Stimulated activated CD4-positive, alpha-beta T cell treated with anti-CD3 and anti-CD28 coated beads, TNF-alpha, amount 100 ng/mL, for 1 hour (primary cell): Measurements from ENCODE around the gene SUMO3.

ENCODE experiments used
- DNase-seq, 3 donors: peaks; one replicate each; pipeline ENCODE4 v3.0.0-alpha.2; 2020; ENCODE audit warnings: low read depth in 3 of 3, low spot score in 1 of 3

Gene SUMO3

GRCh38 chr21:44804762-44805161 is 13.1 kb downstream of the SUMO3 start:
- no peak for DNase-seq

GRCh38 chr21:44803651-44804050 is 14.2 kb downstream of the SUMO3 start:
- DNase-seq: no peak

GRCh38 chr21:44802396-44803153 is 15.3 kb downstream of the SUMO3 start:
- DNase-seq: no peak

DNA sequence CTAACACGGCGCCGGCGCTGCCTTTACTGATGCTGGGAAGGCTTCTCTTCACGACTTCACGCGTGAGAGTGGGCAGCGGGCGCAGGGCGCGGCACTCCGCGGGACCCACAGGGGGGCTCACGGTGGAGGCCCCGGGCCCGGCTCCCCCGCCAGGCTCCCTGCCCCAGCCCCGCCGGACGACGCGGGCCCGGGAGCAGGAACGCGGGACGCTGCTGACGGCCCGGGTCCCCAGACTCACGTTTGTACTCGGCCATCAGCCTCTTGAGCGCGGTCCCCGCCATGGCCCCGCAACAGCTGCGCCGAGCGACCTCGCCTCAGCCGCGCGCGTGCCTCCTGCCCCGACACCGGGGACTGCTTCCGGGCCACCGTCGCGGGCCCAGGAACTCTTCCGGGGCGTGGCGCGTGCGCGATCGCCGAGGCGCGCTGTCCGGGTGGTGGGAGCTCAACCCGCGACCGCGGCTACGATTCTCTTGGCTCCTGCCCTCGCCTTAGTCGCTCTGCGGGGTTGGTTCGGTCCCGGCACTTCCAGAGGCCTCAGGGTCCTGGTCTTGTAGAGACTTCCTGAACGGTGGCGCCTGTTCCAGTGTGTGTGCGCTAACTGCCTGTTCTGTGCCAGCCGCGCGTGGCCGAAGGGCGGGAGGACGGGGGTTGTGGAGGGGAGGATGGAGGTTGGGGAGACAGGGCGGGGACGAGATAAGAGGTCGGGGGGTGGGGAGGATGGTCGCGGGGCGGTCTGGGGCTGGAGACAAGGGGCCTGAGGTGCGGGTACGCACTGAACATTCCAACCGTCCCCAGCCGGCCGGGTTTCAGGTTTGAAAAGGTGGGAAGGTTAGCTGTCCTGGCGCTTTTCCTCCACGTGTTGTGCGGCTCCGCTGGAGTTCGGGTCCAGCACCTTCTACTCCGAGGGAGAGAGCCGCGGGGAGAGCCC is 16.1 kb downstream of the SUMO3 start, which contains the start of gene UBE2G2:
Gene UBE2G2 (minus strand): TSS at position 353 of the 928 bp plus-strand sequence. CDS start 72 bp downstream, at position 281.
- peak; percentile 54 to 86 (median 78) for DNase-seq

- DNase-seq: no peak
These were observed 16.8 kb downstream of the SUMO3 start for GRCh38 chr21:44800971-44801467.

GRCh38 chr21:44800103-44800502 is 17.8 kb downstream of the SUMO3 start:
- DNase-seq: no peak

DNA sequence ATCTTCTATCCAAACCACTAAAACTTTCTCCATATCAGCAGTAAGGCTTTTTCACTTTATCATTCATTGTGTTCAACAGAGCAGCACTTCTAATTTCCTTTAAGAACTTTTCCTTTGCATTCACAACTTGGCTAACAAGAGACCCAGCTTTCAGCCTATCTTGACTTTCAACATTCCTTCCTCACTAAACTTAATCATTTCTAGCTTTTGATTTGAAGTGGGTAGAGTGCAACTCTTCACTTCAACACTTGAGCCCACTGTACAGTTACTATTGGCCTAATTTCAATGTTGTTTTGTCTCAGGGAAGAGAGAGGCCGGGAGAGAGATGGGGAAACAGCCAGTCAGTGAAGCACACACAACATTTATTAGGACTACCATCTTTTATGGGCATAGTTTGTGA is 18.2 kb downstream of the SUMO3 start:
- no peak for DNase-seq

DNA sequence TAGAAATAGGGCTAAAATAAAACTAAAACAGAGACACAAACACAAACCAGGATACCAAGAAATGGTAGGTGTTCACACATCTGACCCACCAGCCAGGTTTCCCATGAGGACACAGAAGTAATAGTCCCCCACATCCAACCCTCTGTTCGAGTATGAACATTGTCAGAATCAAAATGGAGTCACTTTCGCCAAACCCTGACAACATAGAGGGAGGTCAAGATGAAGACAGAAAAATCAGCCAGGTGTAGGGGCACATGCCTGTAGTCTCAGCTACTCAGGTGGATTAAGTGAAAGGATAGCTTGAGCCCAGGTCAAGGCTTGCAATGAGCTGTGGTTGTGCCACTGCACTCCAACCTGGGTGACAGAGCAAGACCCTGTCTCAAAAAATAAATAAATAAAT is 20.1 kb downstream of the SUMO3 start:
- no peak for DNase-seq

GRCh38 chr21:44795342-44795741 is 22.5 kb downstream of the SUMO3 start:
- DNase-seq: no peak

GRCh38 chr21:44793592-44794374 is 24.1 kb downstream of the SUMO3 start:
- no peak for DNase-seq

GRCh38 chr21:44792702-44793591 is 24.9 kb downstream of the SUMO3 start:
- DNase-seq: peak in 1 of 3 donors; percentile 15

GRCh38 chr21:44791993-44792392 is 25.9 kb downstream of the SUMO3 start:
- no peak for DNase-seq

DNA sequence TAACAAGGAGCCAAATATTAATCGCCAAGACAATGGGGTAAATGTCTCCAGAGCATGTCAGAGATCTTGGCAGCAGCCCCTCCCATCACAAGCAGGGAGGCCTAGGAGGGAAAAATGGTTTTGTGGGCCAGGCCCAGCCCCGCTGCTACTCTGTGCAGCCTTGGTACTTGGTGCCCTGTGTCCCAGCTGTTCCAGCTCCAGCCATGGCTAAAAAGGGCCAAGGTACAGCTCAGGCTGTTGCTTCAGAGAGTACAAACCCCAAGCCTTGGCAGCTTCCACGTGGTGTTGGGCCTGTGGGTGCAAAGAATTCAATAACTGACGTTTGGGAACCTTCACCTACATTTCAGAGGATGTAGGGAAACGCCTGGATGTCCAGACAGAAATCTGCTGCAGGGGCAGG is 26.6 kb downstream of the SUMO3 start:
- DNase-seq: no peak

DNA sequence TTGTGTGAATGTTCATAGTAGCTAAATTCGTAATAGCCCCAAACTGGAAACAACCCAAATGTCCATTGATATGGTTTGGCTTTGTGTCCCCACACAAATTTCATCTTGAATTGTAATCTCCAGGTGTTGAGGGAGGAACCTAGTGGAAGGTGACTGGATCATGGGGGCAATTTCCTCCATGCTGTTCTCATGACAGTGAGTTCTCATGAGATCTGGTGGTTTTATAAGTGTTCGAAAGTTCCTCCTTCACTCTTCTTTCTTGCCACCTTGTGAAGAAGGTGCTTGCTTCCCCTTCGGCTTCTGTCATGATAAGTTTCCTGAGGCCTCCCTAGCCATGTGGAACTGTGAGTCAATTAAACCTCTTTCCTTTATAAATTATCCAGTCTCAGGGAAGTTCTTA is 27.5 kb downstream of the SUMO3 start:
- DNase-seq: no peak

- DNase-seq: no peak
These were observed 28.0 kb downstream of the SUMO3 start for GRCh38 chr21:44789880-44790279.

GRCh38 chr21:44785620-44786335 is 32.1 kb downstream of the SUMO3 start:
- DNase-seq: no peak

GRCh38 chr21:44784810-44785209 is 33.1 kb downstream of the SUMO3 start:
- no peak for DNase-seq

DNA sequence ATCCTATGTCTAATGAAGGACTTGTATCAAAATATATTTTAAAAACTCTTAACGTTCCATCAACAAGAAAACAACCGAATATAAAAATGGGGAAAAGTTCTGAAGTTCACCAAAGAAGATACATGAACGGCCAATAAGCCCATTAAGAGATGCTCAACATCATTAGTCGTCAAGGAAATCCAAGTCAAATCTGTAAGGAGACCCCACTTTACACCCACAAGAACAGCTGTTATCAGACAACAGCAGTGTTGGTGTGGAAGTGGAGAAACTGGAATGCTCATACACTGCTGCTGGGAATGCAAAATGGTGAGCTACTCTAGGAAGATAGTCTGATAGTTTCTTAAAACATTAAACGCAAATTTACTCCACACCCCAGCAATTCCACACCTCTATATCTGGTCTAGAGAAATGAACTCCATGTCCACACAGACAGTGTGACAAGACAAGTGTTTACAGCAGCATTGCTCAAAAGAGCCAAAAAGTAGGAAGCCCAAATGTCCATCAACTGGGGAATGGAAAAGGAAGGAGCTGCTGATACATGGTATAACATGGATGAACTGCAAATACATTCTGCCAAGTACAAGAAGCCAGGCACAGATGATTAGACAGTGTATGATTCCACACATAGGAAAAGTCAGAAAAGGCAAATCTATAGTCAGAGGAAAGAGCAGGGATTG is 34.7 kb downstream of the SUMO3 start:
- DNase-seq: no peak
